Psoas muscle (tissue), 8 donors: ENCODE measurements around the gene CDK19. TPM values are rescaled to one million over a fixed set of nuclear protein-coding genes. Genes with fewer than 3 reads are reported as not detected.
"Not testable (repeated sequence)": the region's sequence is repeated elsewhere in the genome, so short reads cannot be mapped to it uniquely, and the experiment has no call there.

Experiments
- ATAC-seq, 4 donors: fragments of 200-7000 bp; cut with Tn5 transposase; one replicate each; pipeline ENCODE4 v1.9.1; 2020; ENCODE audit warnings: moderate library complexity in 3 of 4, mild to moderate bottlenecking in 2 of 4
- DNase-seq, 2 donors: peaks; one replicate each; pipeline ENCODE4 v3.0.0-alpha.2; 2020
- H3K27ac ChIP-seq: fragments of 200-600 bp; one replicate; pipeline ENCODE4 v1.8.0; 2022
- H3K27me3 ChIP-seq, 3 donors: fragments of 200-600 bp in 1 of 3; one replicate each; pipeline versions ENCODE4 v1.6.1 to v1.8.0; 2013 to 2022; ENCODE audit warnings: low read length in 2 of 3, mild to moderate bottlenecking in 2 of 3, moderate library complexity in 1 of 3; ENCODE audit not compliant: insufficient read depth in 3 of 3
- H3K36me3 ChIP-seq, 2 donors: fragments of 200-600 bp in 1 of 2; one replicate each; pipeline versions ENCODE4 v1.6.1 to v1.8.0; 2013 to 2022; ENCODE audit warnings: low read depth in 1 of 2, mild to moderate bottlenecking in 1 of 2, moderate library complexity in 1 of 2; ENCODE audit not compliant: insufficient read depth in 1 of 2
- H3K4me1 ChIP-seq: fragments of 200-600 bp; one replicate; pipeline ENCODE4 v1.8.0; 2022
- H3K4me3 ChIP-seq: fragments of 200-600 bp; one replicate; pipeline ENCODE4 v1.8.0; 2022; ENCODE audit warnings: mild to moderate bottlenecking
- H3K9me3 ChIP-seq: fragments of 200-600 bp; one replicate; pipeline ENCODE4 v1.8.0; 2022
- WGBS, 3 donors: extraction: QIAGEN DNeasy Blood & Tissue Kit; methylation state at CpG; one replicate each; pipeline versions ENCODE4 v1.1.6 to v1.1.7; 2013; 5-methylcytosine and 5-hydroxymethylcytosine counted together
- intact Hi-C, 2 donors: fragments of 100-400 bp; cut with DNase I; formaldehyde crosslinking; loops; one replicate each; pipeline versions ENCODE4 v1.11.0 to v1.14.2; 2022
- polyA plus RNA-seq, 3 donors: library from polyadenylated mRNA; stranded (reverse); fragments of 200-250 nt; gene quantifications; one replicate each; pipeline ENCODE4 v1.2.3, GENCODE V29; 2013
- total RNA-seq, 4 donors: library from RNA; stranded (reverse); fragmentation: NEBNext Ultra II Directional in 2 of 4; extraction: Animal tissue kit (Norgen Biotek cat#: 25700) in 2 of 4; gene quantifications; one replicate each; pipeline versions ENCODE4 v1.2.1 to v1.2.4, GENCODE V29; 2021 to 2023
- TF ChIP-seq, protein P1 (sequence below): fragments of 200-600 bp; IDR thresholded peaks from one replicate; pipeline ENCODE4 v1.8.0; 2022; ENCODE audit warnings: antibody characterized with exemption
- donor health status: healthy with polysubstance abuse.
- donor health status: DM: no; HTN: no; CAD: no; lungs with moderate emphysema.
- donor health status: Bipolar disorder and iron deficiency.
- donor health status: healthy.
- donor health status: DM: yes; HTN: yes; CAD: no.
- donor health status: DM: no; HTN: no; CAD: no.
- donor health status: DM: no; HTN: no; CAD: no.
- donor health status: DM: yes; HTN: yes; CAD: no.

The CDK19 gene
- total and polyA plus RNA-seq, 7 donors, result 2.2 to 11.6 (median 5.5) TPM

DNA sequence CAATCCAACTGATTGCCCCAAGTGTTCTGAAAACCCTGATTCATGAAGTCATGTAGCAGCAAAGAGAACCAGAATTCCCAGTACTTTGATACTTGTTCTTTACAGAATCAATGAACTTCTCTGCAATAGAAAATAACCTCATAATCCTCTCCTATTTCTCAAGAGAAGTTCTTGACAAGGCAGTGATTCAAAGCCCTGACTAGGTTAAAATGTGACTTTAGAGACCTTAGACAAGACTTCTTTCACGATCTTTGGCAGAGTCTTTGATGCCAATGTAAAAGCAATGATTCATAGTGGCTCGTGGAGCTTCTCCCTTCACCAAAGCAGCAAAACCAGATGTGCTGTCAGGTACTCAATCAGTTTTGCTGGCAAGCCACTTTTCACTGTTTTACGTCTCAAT, 95.2 kb downstream of the CDK19 start:
- no peak for DNase-seq
- no peak overlapping the region for H3K4me3 ChIP-seq
- no peak for ATAC-seq
- no peaks in the 10 kb centered on the region for H3K9me3 ChIP-seq
- intact Hi-C loops, result loop anchor here in 1 of 2 donors (1.0 kb wide), 1 partner anchor 18 kb away; no protein-coding TSS in a partner anchor
- TF ChIP-seq, protein P1, sequence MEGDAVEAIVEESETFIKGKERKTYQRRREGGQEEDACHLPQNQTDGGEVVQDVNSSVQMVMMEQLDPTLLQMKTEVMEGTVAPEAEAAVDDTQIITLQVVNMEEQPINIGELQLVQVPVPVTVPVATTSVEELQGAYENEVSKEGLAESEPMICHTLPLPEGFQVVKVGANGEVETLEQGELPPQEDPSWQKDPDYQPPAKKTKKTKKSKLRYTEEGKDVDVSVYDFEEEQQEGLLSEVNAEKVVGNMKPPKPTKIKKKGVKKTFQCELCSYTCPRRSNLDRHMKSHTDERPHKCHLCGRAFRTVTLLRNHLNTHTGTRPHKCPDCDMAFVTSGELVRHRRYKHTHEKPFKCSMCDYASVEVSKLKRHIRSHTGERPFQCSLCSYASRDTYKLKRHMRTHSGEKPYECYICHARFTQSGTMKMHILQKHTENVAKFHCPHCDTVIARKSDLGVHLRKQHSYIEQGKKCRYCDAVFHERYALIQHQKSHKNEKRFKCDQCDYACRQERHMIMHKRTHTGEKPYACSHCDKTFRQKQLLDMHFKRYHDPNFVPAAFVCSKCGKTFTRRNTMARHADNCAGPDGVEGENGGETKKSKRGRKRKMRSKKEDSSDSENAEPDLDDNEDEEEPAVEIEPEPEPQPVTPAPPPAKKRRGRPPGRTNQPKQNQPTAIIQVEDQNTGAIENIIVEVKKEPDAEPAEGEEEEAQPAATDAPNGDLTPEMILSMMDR, result no peak
- H3K27me3 ChIP-seq, result no peaks in the 10 kb centered on the region
- WGBS, 3 donors, result 85 to 89% (median 89%) methylated on average over 3 of the region's 3 CpGs
- no peaks in the 10 kb centered on the region for H3K4me1 ChIP-seq
- no peaks in the 10 kb centered on the region for H3K36me3 ChIP-seq
- H3K27ac ChIP-seq, result no peak overlapping the region

DNA sequence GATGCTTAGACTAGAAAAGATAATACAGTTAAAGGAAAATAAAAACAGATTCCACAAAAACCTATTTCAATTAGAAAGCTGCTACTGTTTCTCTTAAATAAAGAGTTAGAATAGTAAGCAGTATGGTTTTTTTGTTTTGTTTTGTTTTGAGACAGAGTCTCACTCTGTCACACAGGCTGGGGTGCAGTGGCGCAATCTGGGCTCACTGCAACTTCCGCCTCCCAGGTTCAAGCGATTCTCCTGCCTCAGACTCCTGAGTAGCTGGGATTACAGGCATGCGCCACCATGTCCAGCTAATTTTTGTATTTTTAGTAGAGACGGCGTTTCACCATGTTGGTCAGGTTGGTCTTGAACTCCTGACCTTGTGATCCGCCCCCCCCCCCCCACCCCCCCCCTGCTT, 95.7 kb downstream of the CDK19 start:
- H3K27me3 ChIP-seq, H3K4me3 ChIP-seq, ATAC-seq, H3K36me3 ChIP-seq, intact Hi-C loops, DNase-seq, H3K4me1 ChIP-seq, H3K27ac ChIP-seq, H3K9me3 ChIP-seq: not testable (repeated sequence)
- WGBS, 3 donors, result 93 to 99% (median 98%) methylated on average over 7 of the region's 7 CpGs

DNA sequence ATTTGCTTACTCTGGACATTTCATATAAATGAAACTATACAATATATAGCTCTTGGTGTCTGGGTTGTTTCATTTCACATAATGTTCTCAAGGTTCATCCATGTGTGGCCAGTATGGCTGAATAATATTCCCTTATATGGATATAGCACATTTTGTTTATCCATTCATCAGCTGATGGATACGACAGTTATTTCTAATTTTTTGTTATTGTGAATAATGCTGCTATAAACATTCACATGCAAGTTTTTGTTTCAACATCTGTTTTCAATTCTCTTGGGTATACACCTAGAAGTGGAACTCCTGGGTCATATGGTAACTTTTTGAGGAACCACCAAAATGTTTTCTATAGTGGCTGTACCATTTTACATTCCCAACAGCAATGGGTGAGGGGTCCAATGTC, 101.1 kb downstream of the CDK19 start:
- 92 to 93% (median 93%) methylated on average over 1 of the region's 1 CpG for WGBS, 3 donors
- DNase-seq (no peak), ATAC-seq (no peak)
- TF ChIP-seq, protein P1, result no peak
- H3K36me3 ChIP-seq, result no peaks in the 10 kb centered on the region
- intact Hi-C loops, result no loop called here
- H3K9me3 ChIP-seq, result no peaks in the 10 kb centered on the region
- no peaks in the 10 kb centered on the region for H3K4me1 ChIP-seq
- no peak overlapping the region for H3K27ac ChIP-seq
- H3K27me3 ChIP-seq, result no peaks in the 10 kb centered on the region
- H3K4me3 ChIP-seq, result no peak overlapping the region

DNA sequence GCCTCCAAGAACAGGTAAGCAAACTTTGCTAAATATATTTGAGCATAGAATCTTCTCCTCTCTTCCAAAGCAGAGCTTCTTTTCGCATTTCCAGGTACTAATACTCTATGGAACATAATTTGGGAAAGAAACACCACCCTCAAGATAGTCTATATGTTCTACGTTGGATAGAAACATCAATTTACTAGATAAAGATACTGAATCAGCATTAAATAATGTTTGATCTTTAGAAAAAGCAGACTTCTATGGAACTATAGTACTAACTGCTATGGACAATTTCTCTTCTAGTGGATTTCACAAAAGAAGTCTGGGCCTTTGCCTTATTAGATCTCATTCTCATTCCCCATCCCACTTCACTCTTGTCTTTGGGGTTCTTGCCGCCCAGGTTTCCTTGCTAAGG, 103.0 kb downstream of the CDK19 start:
- intact Hi-C loops, result no loop called here
- TF ChIP-seq, protein P1, result no peak
- Histone ChIP-seq H3K4me3 (no peak overlapping the region), H3K4me1 (no peaks in the 10 kb centered on the region), H3K27me3 (no peaks in the 10 kb centered on the region), H3K36me3 (no peaks in the 10 kb centered on the region), H3K9me3 (no peaks in the 10 kb centered on the region), H3K27ac (no peak overlapping the region)
- WGBS, 3 donors, result 96 to 99% (median 98%) methylated on average over 3 of the region's 3 CpGs
- no peak for DNase-seq
- ATAC-seq, result no peak

DNA sequence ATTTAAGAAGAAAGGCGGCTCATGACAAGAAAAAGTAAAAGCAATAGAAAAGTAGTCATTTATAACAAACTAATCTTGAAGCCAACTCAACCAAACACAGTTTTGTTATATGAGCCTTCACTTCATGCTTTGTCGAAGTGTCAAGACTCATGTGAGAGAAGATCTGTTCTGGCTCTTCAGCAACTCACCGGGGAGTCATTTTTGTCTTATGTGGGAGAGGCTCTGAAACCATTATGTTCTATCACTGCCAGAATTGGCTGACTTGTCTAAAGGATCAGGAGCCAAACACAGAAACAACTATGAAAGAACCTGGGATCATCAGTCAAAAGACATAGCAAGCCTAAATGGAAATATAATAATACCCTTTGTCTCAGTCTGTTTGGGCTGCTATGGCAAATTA, 105.2 kb downstream of the CDK19 start:
- H3K36me3 ChIP-seq, result no peaks in the 10 kb centered on the region
- no peaks in the 10 kb centered on the region for H3K9me3 ChIP-seq
- WGBS, 3 donors, result 47 to 58% (median 52%) methylated on average over 3 of the region's 3 CpGs
- DNase-seq (no peak), ATAC-seq (no peak)
- no peak overlapping the region for H3K4me3 ChIP-seq
- no peak overlapping the region for H3K27ac ChIP-seq
- intact Hi-C loops, result no loop called here
- H3K4me1 ChIP-seq, result no peaks in the 10 kb centered on the region
- H3K27me3 ChIP-seq, result no peaks in the 10 kb centered on the region
- TF ChIP-seq, protein P1, result no peak
